ENCODE data around the gene SLC34A3. TPM values are rescaled to one million over a fixed set of nuclear protein-coding genes. Genes with fewer than 3 reads are reported as not detected.

Gene SLC34A3
- total and polyA plus RNA-seq, 2 of the 8 experiments (the other 6 are each of a cell fraction or from before 2014, with no cell fraction given) = 0.08 TPM; not detected in 1

DNA sequence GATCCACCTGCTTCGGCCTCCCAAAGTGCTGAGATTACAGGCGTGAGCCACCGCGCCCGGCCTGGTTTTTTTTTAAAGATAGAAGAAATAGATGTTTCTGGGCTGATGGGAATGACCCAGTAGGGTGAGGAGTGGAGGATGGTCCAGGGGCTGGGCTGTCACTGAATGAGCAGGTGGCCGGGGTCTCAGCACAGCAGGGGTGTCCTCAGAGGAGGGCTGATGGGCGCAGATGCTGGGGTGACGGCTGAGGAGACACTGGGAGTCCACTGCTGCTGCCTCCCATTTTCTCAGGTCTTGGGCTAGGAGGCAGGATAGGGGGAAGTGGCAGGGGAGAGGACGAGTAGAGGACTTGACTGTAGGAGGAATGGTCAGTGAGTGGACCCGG is 44.5 kb downstream of the SLC34A3 start (continued):
- TF ChIP-seq, protein P1, sequence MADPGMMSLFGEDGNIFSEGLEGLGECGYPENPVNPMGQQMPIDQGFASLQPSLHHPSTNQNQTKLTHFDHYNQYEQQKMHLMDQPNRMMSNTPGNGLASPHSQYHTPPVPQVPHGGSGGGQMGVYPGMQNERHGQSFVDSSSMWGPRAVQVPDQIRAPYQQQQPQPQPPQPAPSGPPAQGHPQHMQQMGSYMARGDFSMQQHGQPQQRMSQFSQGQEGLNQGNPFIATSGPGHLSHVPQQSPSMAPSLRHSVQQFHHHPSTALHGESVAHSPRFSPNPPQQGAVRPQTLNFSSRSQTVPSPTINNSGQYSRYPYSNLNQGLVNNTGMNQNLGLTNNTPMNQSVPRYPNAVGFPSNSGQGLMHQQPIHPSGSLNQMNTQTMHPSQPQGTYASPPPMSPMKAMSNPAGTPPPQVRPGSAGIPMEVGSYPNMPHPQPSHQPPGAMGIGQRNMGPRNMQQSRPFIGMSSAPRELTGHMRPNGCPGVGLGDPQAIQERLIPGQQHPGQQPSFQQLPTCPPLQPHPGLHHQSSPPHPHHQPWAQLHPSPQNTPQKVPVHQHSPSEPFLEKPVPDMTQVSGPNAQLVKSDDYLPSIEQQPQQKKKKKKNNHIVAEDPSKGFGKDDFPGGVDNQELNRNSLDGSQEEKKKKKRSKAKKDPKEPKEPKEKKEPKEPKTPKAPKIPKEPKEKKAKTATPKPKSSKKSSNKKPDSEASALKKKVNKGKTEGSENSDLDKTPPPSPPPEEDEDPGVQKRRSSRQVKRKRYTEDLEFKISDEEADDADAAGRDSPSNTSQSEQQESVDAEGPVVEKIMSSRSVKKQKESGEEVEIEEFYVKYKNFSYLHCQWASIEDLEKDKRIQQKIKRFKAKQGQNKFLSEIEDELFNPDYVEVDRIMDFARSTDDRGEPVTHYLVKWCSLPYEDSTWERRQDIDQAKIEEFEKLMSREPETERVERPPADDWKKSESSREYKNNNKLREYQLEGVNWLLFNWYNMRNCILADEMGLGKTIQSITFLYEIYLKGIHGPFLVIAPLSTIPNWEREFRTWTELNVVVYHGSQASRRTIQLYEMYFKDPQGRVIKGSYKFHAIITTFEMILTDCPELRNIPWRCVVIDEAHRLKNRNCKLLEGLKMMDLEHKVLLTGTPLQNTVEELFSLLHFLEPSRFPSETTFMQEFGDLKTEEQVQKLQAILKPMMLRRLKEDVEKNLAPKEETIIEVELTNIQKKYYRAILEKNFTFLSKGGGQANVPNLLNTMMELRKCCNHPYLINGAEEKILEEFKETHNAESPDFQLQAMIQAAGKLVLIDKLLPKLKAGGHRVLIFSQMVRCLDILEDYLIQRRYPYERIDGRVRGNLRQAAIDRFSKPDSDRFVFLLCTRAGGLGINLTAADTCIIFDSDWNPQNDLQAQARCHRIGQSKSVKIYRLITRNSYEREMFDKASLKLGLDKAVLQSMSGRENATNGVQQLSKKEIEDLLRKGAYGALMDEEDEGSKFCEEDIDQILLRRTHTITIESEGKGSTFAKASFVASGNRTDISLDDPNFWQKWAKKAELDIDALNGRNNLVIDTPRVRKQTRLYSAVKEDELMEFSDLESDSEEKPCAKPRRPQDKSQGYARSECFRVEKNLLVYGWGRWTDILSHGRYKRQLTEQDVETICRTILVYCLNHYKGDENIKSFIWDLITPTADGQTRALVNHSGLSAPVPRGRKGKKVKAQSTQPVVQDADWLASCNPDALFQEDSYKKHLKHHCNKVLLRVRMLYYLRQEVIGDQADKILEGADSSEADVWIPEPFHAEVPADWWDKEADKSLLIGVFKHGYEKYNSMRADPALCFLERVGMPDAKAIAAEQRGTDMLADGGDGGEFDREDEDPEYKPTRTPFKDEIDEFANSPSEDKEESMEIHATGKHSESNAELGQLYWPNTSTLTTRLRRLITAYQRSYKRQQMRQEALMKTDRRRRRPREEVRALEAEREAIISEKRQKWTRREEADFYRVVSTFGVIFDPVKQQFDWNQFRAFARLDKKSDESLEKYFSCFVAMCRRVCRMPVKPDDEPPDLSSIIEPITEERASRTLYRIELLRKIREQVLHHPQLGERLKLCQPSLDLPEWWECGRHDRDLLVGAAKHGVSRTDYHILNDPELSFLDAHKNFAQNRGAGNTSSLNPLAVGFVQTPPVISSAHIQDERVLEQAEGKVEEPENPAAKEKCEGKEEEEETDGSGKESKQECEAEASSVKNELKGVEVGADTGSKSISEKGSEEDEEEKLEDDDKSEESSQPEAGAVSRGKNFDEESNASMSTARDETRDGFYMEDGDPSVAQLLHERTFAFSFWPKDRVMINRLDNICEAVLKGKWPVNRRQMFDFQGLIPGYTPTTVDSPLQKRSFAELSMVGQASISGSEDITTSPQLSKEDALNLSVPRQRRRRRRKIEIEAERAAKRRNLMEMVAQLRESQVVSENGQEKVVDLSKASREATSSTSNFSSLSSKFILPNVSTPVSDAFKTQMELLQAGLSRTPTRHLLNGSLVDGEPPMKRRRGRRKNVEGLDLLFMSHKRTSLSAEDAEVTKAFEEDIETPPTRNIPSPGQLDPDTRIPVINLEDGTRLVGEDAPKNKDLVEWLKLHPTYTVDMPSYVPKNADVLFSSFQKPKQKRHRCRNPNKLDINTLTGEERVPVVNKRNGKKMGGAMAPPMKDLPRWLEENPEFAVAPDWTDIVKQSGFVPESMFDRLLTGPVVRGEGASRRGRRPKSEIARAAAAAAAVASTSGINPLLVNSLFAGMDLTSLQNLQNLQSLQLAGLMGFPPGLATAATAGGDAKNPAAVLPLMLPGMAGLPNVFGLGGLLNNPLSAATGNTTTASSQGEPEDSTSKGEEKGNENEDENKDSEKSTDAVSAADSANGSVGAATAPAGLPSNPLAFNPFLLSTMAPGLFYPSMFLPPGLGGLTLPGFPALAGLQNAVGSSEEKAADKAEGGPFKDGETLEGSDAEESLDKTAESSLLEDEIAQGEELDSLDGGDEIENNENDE (IDR thresholded peaks at IDR 0.05; ENCODE audit: insufficient replicate concordance, low read length) = no peak
- TF ChIP-seq EZH2 (IDR thresholded peaks at IDR 0.05; ENCODE audit: low read depth, low read length, severe bottlenecking) (no peak), EGR1 (IDR thresholded peaks at IDR 0.05; ENCODE audit: borderline replicate concordance, low read depth, low read length) (no peak), RBBP5 (IDR thresholded peaks at IDR 0.05; ENCODE audit: borderline replicate concordance, low read depth, low read length) (no peak), SP4 (IDR thresholded peaks at IDR 0.05; ENCODE audit: low read length) (no peak), SIN3A (conservative IDR thresholded peaks at IDR 0.05 in 1 of 2, IDR thresholded peaks at IDR 0.05 in 1 of 2; ENCODE audit: low read depth in 1 of 2, low read length in 2 of 2) (no peak), KDM1A (IDR thresholded peaks at IDR 0.05; ENCODE audit: borderline replicate concordance, low read length) (no peak), SAP30 (IDR thresholded peaks at IDR 0.05; ENCODE audit: insufficient read depth, insufficient replicate concordance, low read length) (no peak), SP2 (IDR thresholded peaks at IDR 0.05; ENCODE audit: low read length) (no peak), KDM4A (IDR thresholded peaks at IDR 0.05; ENCODE audit: low read depth, low read length, severe bottlenecking) (no peak)

Measured in H1 (cell line).